HG03103 (cell line): ENCODE results near the gene CDC37.

Experiments
- ATAC-seq: cut with Tn5 transposase; IDR thresholded peaks from one replicate; pipeline ENCODE4 v1.9.1; 2021; ENCODE audit warnings: low read depth; ENCODE audit not compliant: unreplicated experiment

Gene CDC37

GRCh38 chr19:10403137-10404021 is at the start of gene CDC37:
Gene CDC37, minus strand, starts transcription at chr19:10403542. Its CDS starts 63 bp downstream, at chr19:10403479.
- peak; percentile 70 for ATAC-seq

GRCh38 chr19:10450853-10451609 is 47.7 kb upstream of the CDC37 start:
- ATAC-seq: no peak

DNA sequence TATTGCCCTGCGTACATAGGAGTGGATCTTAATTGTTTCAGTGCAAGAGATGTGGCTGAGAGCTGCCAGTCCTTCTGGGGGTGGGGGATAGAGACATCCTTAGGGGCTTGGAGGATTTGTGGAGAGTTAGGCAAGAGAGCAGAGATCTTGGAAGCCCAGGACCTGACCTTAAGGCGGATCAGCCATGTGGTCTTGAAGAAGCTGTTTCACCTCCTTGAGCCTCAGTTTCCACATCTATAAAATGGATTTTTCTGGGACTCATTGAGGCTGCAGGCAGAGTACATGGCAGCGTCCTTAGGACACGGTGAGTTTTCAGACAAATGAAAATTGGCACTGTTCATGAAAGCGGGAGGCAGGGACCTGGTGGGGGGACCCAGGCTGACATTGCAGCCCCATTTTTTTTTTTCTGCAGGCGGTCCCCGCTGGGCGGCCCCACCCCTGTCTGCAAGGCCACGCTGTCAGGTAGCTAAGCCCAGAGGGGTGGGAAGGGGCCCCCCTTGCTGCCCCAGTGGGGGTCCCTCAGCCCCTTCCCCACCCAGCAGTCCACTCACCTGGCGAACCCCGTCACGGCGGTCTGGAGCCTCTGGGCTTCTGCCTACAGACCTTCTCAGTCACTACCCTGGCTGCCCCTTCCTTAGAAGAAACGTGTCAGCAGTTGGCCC is 47.0 kb upstream of the CDC37 start:
- ATAC-seq: no peak

DNA sequence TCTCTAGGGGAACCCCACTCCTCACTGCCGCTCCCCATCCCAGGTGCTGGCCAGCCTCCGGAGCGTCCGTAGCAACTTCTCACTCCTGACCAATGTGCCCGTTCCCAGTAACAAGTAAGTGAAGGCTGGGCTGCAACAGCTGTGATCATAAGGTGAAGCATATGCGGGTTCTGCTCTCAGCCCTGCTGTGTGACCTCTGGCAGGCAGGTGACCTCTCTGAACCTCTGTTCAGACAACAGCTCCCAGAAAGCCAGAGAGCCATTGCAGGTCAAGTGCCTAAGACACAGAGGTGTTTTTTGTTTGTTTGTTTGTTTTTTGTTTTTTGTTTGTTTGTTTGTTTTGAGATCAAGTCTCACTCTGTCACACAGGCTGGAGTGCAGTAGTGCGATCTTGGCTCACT is 45.7 kb upstream of the CDC37 start:
- no peak for ATAC-seq

DNA sequence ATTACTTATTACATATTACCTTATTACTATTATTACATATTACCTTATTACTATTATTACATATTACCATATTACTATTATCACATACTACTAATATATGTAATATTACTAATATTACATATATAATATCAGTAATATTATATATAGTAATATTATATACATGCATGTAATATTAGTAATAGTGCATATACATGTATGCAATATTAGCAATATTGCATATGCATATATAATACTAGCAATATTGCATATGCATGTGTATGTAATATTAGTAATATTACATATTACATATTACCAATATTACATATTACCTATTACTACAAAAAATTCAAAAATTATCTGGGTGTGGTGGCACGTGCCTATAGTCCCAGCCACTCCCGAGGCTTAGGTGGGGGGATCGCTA is 39.4 kb upstream of the CDC37 start:
- no peak for ATAC-seq

DNA sequence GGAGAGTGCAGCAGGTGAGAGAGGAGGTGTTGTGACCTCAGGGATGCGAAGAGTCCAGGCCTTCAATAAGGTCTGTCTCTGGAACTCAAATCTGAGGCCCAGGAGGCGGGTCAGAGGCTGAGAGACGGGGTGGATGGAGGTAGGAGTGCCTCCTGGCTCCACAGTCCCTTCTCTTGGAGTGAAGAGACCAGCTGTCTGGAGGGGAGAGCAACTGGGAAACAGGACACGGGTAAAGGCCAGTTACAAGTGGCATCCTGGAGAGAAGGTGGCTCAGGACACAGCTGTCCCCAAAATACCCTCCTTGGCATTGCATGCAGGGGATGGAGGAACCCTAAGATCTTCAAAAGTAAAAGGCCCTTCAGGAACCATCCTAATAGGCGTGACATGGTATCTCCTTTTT is 36.2 kb upstream of the CDC37 start:
- no peak for ATAC-seq

- no peak for ATAC-seq
Measured at GRCh38 chr19:10433131-10433536, 29.8 kb upstream of the CDC37 start.

GRCh38 chr19:10432736-10433130 is 29.4 kb upstream of the CDC37 start:
- ATAC-seq: no peak

GRCh38 chr19:10431943-10432735 is 28.8 kb upstream of the CDC37 start:
- no peak for ATAC-seq

DNA sequence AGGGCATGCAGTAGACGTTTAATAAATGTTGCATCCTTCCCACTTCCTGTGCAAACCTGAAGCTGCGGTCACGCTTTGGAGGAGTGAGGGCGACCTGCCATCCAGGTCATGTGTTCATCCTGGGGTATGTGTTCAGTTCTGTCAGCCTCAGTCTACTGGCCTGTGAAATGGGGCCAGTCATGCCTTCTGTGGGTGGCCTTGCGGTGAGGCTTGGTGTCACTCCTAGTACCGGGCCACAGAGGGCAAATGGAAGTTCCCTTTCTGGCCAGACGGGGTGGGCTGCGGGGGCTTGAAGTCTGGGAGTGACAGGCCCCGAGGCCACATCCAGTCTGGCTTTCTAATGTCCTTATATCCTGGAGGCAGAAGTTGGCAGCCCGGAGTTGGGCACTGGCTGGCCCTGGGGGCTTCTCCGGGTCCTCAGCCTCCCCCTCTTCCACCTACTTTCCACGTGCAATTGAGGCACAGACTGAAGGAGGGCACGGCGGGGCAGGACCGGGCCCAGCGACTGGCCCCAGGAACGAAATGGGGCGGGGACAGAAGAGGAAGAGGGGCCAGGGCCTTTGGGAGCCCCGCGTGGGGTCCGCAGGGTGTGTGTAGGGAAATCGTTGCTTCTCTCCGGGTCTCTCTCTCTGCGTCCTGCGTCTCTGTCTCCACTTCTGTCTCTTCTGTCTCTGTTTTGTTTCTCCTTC is 28.1 kb upstream of the CDC37 start:
- no peak for ATAC-seq

DNA sequence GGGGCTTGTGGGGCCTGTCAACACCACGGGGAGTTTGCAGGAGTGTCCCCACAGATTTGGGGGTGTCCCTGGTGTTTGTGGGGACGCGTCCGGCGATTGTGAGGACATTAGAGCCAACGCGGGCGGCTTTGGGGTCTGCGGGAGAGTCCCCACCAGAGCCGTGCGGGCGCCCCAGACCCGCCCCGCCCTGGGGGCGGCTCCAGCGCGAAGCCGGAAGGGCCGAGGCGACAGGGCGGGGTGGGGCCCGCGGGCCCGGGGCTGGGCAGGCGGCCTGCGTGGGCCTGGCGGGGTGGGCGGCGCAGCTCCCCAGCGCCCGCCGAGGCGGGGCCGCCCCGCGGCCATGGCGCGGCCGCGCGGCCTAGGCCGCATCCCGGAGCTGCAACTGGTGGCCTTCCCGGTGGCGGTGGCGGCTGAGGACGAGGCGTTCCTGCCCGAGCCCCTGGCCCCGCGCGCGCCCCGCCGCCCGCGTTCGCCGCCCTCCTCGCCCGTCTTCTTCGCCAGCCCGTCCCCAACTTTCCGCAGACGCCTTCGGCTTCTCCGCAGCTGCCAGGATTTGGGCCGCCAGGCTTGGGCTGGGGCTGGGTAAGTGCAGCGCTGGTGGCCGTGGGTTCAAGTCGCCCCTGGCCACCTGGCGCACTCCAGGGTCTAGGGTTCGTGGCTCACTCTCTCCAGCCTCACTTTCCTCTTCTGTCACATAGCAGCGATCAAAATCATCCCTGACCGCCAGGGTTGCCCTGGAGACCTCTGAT is 27.3 kb upstream of the CDC37 start:
- no peak for ATAC-seq

- no peak for ATAC-seq
Measured at GRCh38 chr19:10428996-10429381, 25.6 kb upstream of the CDC37 start.

- ATAC-seq: no peak
Measured at GRCh38 chr19:10427169-10427568, 23.8 kb upstream of the CDC37 start.

DNA sequence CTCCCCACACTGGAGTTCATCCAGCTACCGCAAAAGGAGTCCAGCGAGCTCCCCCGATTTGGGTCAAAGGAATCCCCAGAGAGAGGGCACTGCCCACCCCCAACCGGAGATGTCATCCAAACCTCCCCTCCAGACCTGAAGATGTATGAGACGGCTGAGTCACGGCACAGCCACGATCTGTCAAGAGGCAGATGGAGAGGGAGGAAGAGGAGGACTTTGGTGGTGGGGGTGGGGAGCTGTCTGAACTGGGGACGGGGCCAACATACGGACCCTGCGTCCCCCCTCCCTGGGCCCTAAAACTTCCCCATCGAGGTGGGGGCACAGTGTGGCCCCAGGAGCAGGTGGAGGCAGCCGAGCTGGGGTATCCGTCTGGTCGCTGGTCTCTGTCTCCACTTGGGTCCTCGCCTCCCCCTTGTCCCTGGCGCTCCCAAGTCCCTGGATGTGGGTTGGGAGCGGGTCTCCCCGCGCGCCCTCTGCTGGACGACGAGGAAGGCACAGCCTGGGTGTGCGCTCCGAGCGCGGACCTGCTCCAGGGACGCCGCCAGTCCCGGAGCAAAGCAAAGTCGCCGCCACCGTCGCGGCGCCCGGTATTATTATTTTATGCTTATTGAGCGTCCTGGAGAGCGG is 20.8 kb upstream of the CDC37 start:
- ATAC-seq: no peak

DNA sequence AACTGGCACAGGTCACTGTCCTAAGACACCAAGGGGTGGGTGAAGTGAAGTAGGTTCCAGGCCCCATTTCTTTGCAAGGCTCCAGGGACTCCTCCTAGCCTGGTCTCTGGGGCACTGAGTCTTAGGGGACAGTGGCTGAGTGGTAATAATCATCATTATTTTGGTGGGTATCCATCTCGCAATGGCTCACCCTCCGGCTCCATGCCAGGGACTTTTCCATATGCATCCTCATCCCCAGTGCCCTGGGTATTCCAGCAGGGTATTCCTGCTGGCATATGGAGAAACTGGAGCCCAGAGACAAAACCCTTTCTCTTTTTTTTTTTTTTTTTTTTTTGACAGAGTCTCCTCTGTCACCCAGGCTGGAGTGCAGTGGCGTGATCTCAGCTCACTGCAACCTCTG is 19.5 kb upstream of the CDC37 start:
- ATAC-seq: no peak

- ATAC-seq: no peak
Measured at GRCh38 chr19:10422046-10422461, 18.7 kb upstream of the CDC37 start.

- no peak for ATAC-seq
Measured at GRCh38 chr19:10421240-10422045, 18.1 kb upstream of the CDC37 start.
